Neural progenitor cell (in vitro differentiated cells): ENCODE results near the gene TMIE. TPM values are rescaled to one million over a fixed set of nuclear protein-coding genes. Genes with fewer than 3 reads are reported as not detected.
"Not testable (repeated sequence)": the region's sequence is repeated elsewhere in the genome, so short reads cannot be mapped to it uniquely, and the experiment has no call there.

Source experiments
- DNase-seq: peaks from one replicate; pipeline ENCODE4 v3.0.0-alpha.2; 2016; ENCODE audit warnings: low spot score
- H2AFZ ChIP-seq: fragments of 200-600 bp; sonication (generic); replicated peaks from 2 replicates; pipeline ENCODE4 v1.6.1; 2016; ENCODE audit warnings: antibody characterized with exemption
- H3F3A ChIP-seq: fragments of 200-600 bp; sonication (generic); 2 replicates; pipeline ENCODE4 v1.6.1; 2016; ENCODE audit warnings: antibody characterized with exemption, low read depth
- H3K27ac ChIP-seq: fragments of 200-600 bp; sonication (generic); 2 replicates; pipeline ENCODE4 v1.5.1; 2016; ENCODE audit warnings: mild to moderate bottlenecking
- H3K27me3 ChIP-seq: fragments of 200-600 bp; sonication (generic); 2 replicates; pipeline ENCODE4 v1.6.1; 2016; ENCODE audit warnings: mild to moderate bottlenecking, moderate library complexity
- H3K36me3 ChIP-seq: fragments of 200-600 bp; sonication (generic); 2 replicates; pipeline ENCODE4 v1.5.1; 2016
- H3K4me1 ChIP-seq: fragments of 200-600 bp; sonication (generic); 2 replicates; pipeline ENCODE4 v1.6.1; 2016; ENCODE audit warnings: mixed run types
- H3K4me2 ChIP-seq: fragments of 200-600 bp; sonication (generic); 2 replicates; pipeline ENCODE4 v1.6.1; 2016
- H3K4me3 ChIP-seq: fragments of 200-600 bp; sonication (generic); 2 replicates; pipeline ENCODE4 v1.5.1; 2016
- H3K79me2 ChIP-seq: fragments of 200-600 bp; sonication (generic); 2 replicates; pipeline ENCODE4 v1.6.1; 2016; ENCODE audit warnings: low read depth
- H3K9ac ChIP-seq: fragments of 200-600 bp; sonication (generic); 2 replicates; pipeline ENCODE4 v1.6.1; 2016
- H3K9me3 ChIP-seq: fragments of 200-600 bp; sonication (generic); 2 replicates; pipeline ENCODE4 v1.5.1; 2016; ENCODE audit warnings: low read depth
- H4K20me1 ChIP-seq: fragments of 200-600 bp; sonication (generic); 2 replicates; pipeline ENCODE4 v1.6.1; 2016; ENCODE audit warnings: low read depth
- H3K27ac Mint-ChIP-seq: 3 replicates; pipeline ENCODE4 v1.8.0; 2021; ENCODE audit warnings: mixed read lengths
- H3K27me3 Mint-ChIP-seq: 2 replicates; pipeline ENCODE4 v1.8.0; 2022; ENCODE audit warnings: low read depth, mild to moderate bottlenecking, inconsistent platforms, moderate library complexity, mixed read lengths; ENCODE audit not compliant: insufficient read depth
- H3K36me3 Mint-ChIP-seq: 3 replicates; pipeline ENCODE4 v1.8.0; 2021; ENCODE audit warnings: mixed read lengths
- H3K4me1 Mint-ChIP-seq: 3 replicates; pipeline ENCODE4 v1.8.0; 2021; ENCODE audit warnings: mixed read lengths
- H3K4me3 Mint-ChIP-seq: 3 replicates; pipeline ENCODE4 v1.8.0; 2021; ENCODE audit warnings: mild to moderate bottlenecking, moderate library complexity, mixed read lengths
- H3K9me3 Mint-ChIP-seq: 3 replicates; pipeline ENCODE4 v1.8.0; 2020; ENCODE audit warnings: mixed read lengths
- EZH2 ChIP-seq: fragments of 200-600 bp; sonication (generic); IDR thresholded peaks from 2 replicates; pipeline ENCODE4 v1.6.1; 2017; ENCODE audit warnings: antibody characterized with exemption, mild to moderate bottlenecking, moderate library complexity
- EZH2phosphoT487 ChIP-seq: fragments of 200-600 bp; sonication (generic); IDR thresholded peaks from 2 replicates; pipeline ENCODE4 v1.6.1; 2017; ENCODE audit warnings: antibody characterized with exemption
- total RNA-seq: library from RNA; depleted of rRNA; stranded (reverse); fragments of >200 nt; gene quantifications from 2 replicates; pipeline ENCODE4 v1.2.3, GENCODE V29; 2015; ENCODE audit warnings: low replicate concordance
- TF ChIP-seq, protein P1 (sequence below): fragments of 200-600 bp; sonication (generic); IDR thresholded peaks from 2 replicates; pipeline ENCODE4 v1.5.1; 2017; ENCODE audit warnings: antibody characterized with exemption, mild to moderate bottlenecking

TMIE gene
- total RNA-seq, 1 donor from 2014 or later, result not detected

DNA sequence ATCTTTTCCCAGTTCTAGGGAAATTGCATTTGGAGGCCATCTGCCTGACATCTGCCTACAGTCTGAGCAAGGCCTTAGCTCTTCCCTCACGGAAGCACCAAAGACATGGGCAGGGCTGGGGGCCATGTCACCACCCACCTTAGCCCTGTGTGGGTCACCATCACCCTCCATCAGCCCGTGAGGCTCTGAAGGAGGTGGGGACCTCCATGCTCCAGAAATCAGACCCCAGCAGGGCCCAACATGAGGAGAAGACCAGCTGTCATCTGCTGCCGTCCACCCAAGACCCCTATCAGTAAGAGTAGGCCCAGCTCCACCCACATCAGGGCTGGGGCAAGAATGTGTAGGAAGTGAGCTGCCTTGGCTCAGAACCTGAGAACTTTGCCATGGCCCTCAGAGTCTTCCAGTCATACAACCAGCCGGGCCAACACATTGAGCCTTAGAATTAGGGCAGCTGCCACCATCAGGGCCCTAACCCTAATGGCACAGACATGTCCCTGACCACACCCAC is 1.9 kb downstream of the TMIE start:
- Histone ChIP-seq H3K4me1 (peaks cover 4% of the 10 kb centered on the region), H3K9me3 (no peaks in the 10 kb centered on the region), H3K9ac (no peak overlapping the region), H2AFZ (no peak overlapping the region), H3K27ac (no peak overlapping the region), H4K20me1 (peaks cover 3% of the 10 kb centered on the region), H3K79me2 (no peaks in the 10 kb centered on the region), H3F3A (no peaks in the 10 kb centered on the region), H3K4me2 (no peak overlapping the region), H3K36me3 (no peaks in the 10 kb centered on the region), H3K27me3 (peaks cover 45% of the 10 kb centered on the region), H3K4me3 (no peak overlapping the region)
- Mint-ChIP-seq H3K27ac (no peak overlapping the region), H3K4me3 (no peak overlapping the region), H3K4me1 (peaks cover 31% of the 10 kb centered on the region), H3K27me3 (peaks cover 12% of the 10 kb centered on the region), H3K36me3 (no peaks in the 10 kb centered on the region), H3K9me3 (no peaks in the 10 kb centered on the region)
- TF ChIP-seq, protein P1, sequence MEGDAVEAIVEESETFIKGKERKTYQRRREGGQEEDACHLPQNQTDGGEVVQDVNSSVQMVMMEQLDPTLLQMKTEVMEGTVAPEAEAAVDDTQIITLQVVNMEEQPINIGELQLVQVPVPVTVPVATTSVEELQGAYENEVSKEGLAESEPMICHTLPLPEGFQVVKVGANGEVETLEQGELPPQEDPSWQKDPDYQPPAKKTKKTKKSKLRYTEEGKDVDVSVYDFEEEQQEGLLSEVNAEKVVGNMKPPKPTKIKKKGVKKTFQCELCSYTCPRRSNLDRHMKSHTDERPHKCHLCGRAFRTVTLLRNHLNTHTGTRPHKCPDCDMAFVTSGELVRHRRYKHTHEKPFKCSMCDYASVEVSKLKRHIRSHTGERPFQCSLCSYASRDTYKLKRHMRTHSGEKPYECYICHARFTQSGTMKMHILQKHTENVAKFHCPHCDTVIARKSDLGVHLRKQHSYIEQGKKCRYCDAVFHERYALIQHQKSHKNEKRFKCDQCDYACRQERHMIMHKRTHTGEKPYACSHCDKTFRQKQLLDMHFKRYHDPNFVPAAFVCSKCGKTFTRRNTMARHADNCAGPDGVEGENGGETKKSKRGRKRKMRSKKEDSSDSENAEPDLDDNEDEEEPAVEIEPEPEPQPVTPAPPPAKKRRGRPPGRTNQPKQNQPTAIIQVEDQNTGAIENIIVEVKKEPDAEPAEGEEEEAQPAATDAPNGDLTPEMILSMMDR, result no peak
- TF ChIP-seq EZH2 (no peak), EZH2phosphoT487 (no peak)
- no peak for DNase-seq

DNA sequence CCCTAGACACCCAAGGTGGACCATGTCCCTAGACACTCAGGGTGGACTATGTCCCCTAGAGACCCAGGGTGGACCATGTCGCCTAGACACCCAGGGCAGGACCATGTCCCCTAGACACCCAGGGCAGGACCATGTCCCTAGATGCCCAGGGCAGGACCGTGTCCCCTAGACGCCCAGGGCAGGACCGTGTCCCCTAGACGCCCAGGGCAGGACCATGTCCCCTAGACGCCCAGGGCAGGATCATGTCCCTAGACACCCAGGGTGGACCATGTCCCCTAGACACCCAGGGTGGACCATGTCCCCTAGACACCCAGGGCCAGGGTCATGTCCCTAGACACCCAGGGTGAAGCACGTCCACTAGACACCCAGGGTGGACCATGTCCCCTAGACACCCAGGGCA is 3.2 kb downstream of the TMIE start:
- not testable (repeated sequence) for H2AFZ ChIP-seq, H3K4me2 ChIP-seq, H3K79me2 ChIP-seq, H3K4me3 Mint-ChIP-seq, H3K4me3 ChIP-seq, DNase-seq, H3K9ac ChIP-seq, H3K9me3 Mint-ChIP-seq, H3K27ac ChIP-seq, H3F3A ChIP-seq, H3K4me1 ChIP-seq, H4K20me1 ChIP-seq, H3K9me3 ChIP-seq, H3K36me3 ChIP-seq, H3K36me3 Mint-ChIP-seq, H3K27ac Mint-ChIP-seq
- H3K27me3 Mint-ChIP-seq, result peaks cover 12% of the 10 kb centered on the region
- peaks cover 30% of the 10 kb centered on the region for H3K4me1 Mint-ChIP-seq
- H3K27me3 ChIP-seq, result peaks cover 45% of the 10 kb centered on the region

- peaks cover 23% of the 10 kb centered on the region for H3K4me1 Mint-ChIP-seq
- H3K27me3 ChIP-seq, result peaks cover 40% of the 10 kb centered on the region
Measured at GRCh38 chr3:46705022-46705530, 3.9 kb downstream of the TMIE start.

More at GRCh38 chr3:46705022-46705530, 3.9 kb downstream of the TMIE start:
- H3K4me2 ChIP-seq, result no peak overlapping the region
- Mint-ChIP-seq H3K27me3 (peaks cover 9% of the 10 kb centered on the region), H3K9me3 (no peaks in the 10 kb centered on the region), H3K4me3 (no peak overlapping the region), H3K27ac (no peak overlapping the region), H3K36me3 (no peaks in the 10 kb centered on the region)
- H3K9me3 ChIP-seq, result no peaks in the 10 kb centered on the region
- no peaks in the 10 kb centered on the region for H3F3A ChIP-seq
- peaks cover 3% of the 10 kb centered on the region for H4K20me1 ChIP-seq
- TF ChIP-seq, protein P1, result peak; percentile 96
- no peak for TF ChIP-seq EZH2
- peak; percentile 81 for DNase-seq
- no peaks in the 10 kb centered on the region for H3K36me3 ChIP-seq
- no peak overlapping the region for H2AFZ ChIP-seq
- no peak overlapping the region for H3K4me3 ChIP-seq
- no peaks in the 10 kb centered on the region for H3K79me2 ChIP-seq
- H3K9ac ChIP-seq, result no peak overlapping the region
- H3K27ac ChIP-seq, result no peak overlapping the region
- H3K4me1 ChIP-seq, result peaks cover 4% of the 10 kb centered on the region
